Activated naive CD4-positive, alpha-beta T cell treated with anti-CD3 and anti-CD28 coated beads for 36 hours (primary cell): Measurements from ENCODE around the gene CD276. TPM values are rescaled to one million over a fixed set of nuclear protein-coding genes. Genes with fewer than 3 reads are reported as not detected.
"Not testable (repeated sequence)": the region's sequence is repeated elsewhere in the genome, so short reads cannot be mapped to it uniquely, and the experiment has no call there.

Experiments
- CTCF ChIA-PET: fragments of 350-600 bp; sonication (Branson Sonifier 250); formaldehyde crosslinking; loops from one replicate; lab custom pipeline; 2021; ENCODE audit warnings: antibody characterized with exemption; lab: Charles Lee
- DNase-seq: peaks from one replicate; pipeline ENCODE4 v3.0.0-alpha.2; 2020
- H3K27ac Mint-ChIP-seq: one replicate; pipeline ENCODE4 v1.8.0; 2021; ENCODE audit warnings: mild to moderate bottlenecking, mixed read lengths
- H3K27me3 Mint-ChIP-seq: one replicate; pipeline ENCODE4 v1.8.0; 2021; ENCODE audit warnings: low read depth, mixed read lengths
- H3K36me3 Mint-ChIP-seq: one replicate; pipeline ENCODE4 v1.8.0; 2021; ENCODE audit warnings: low read depth, mixed read lengths
- H3K4me1 Mint-ChIP-seq: one replicate; pipeline ENCODE4 v1.8.0; 2021; ENCODE audit warnings: low read depth, mixed read lengths
- H3K4me3 Mint-ChIP-seq: one replicate; pipeline ENCODE4 v1.8.0; 2021; ENCODE audit warnings: mild to moderate bottlenecking, moderate library complexity, mixed read lengths
- H3K9me3 Mint-ChIP-seq: one replicate; pipeline ENCODE4 v1.8.0; 2021; ENCODE audit warnings: mixed read lengths
- intact Hi-C: fragments of 100-400 bp; cut with micrococcal nuclease; formaldehyde crosslinking; loops from one replicate; pipeline ENCODE4 v1.15.1; 2023
- total RNA-seq, 2 experiments: library from RNA; stranded (reverse); gene quantifications; one replicate each; pipeline ENCODE4 v1.2.3, GENCODE V29; 2021

Gene CD276
- total RNA-seq, 2 experiments from 2014 or later, result 1.2 to 1.3 TPM

- H3K27ac Mint-ChIP-seq, result no peak overlapping the region
- DNase-seq, result peak; percentile 89
- peaks cover 24% of the 10 kb centered on the region for H3K4me1 Mint-ChIP-seq
- H3K27me3 Mint-ChIP-seq, result peaks cover 44% of the 10 kb centered on the region
- H3K4me3 Mint-ChIP-seq, result no peak overlapping the region
- CTCF ChIA-PET, result interaction anchor here (0.6 to 12.5 kb wide), 19 partner anchors 8 to 981 kb away, joined by 3 to 414 read pairs (median 5); partner anchors contain the start of genes CD276 and NPTN
- H3K36me3 Mint-ChIP-seq, result no peaks in the 10 kb centered on the region
- intact Hi-C loops, result loop anchor here (1.0 to 2.0 kb wide), 5 partner anchors 23 to 459 kb away; no protein-coding TSS in a partner anchor
- H3K9me3 Mint-ChIP-seq, result no peaks in the 10 kb centered on the region
Observed at GRCh38 chr15:73700041-73700842, 16.1 kb downstream of the CD276 start.

DNA sequence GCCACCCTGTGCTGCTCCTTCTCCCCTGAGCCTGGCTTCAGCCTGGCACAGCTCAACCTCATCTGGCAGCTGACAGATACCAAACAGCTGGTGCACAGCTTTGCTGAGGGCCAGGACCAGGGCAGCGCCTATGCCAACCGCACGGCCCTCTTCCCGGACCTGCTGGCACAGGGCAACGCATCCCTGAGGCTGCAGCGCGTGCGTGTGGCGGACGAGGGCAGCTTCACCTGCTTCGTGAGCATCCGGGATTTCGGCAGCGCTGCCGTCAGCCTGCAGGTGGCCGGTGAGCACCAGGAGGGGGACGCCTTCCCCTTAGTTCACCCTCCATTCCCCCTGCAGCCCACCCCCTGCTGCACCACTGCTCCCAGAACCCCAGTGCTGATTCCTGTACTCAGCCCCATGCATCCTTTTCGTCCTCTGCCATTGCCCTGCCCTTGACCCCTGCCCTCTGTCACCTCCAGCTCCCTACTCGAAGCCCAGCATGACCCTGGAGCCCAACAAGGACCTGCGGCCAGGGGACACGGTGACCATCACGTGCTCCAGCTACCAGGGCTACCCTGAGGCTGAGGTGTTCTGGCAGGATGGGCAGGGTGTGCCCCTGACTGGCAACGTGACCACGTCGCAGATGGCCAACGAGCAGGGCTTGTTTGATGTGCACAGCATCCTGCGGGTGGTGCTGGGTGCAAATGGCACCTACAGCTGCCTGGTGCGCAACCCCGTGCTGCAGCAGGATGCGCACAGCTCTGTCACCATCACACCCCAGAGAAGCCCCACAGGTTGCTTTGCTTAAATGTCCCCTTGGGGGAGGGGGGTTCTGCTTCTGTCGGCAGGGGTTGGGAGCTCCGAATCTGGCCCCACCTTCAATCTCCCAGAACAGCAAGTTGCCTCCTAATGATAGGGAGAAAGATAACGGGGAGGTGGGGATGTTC lies 18.4 kb downstream of the CD276 start:
- H3K36me3 Mint-ChIP-seq, H3K9me3 Mint-ChIP-seq, DNase-seq, intact Hi-C loops, H3K27ac Mint-ChIP-seq, H3K4me3 Mint-ChIP-seq: not testable (repeated sequence)
- peaks cover 31% of the 10 kb centered on the region for H3K27me3 Mint-ChIP-seq
- CTCF ChIA-PET, result interaction anchor here (0.5 to 12.5 kb wide), 6 partner anchors 9 to 397 kb away, joined by 3 to 414 read pairs (median 20); partner anchors contain the start of gene NPTN
- peaks cover 11% of the 10 kb centered on the region for H3K4me1 Mint-ChIP-seq

GRCh38 chr15:73703601-73704000 lies 19.4 kb downstream of the CD276 start:
- H3K4me3 Mint-ChIP-seq, intact Hi-C loops, DNase-seq, H3K27ac Mint-ChIP-seq, H3K9me3 Mint-ChIP-seq, H3K36me3 Mint-ChIP-seq, H3K4me1 Mint-ChIP-seq: not testable (repeated sequence)
- CTCF ChIA-PET, result interaction anchor here (1.2 to 12.5 kb wide), 4 partner anchors 25 to 146 kb away, joined by 5 to 414 read pairs (median 21); partner anchors contain the start of gene NPTN
- H3K27me3 Mint-ChIP-seq, result peaks cover 23% of the 10 kb centered on the region

- H3K27me3 Mint-ChIP-seq, result peaks cover 19% of the 10 kb centered on the region
- DNase-seq, H3K36me3 Mint-ChIP-seq, H3K4me3 Mint-ChIP-seq, H3K27ac Mint-ChIP-seq, H3K9me3 Mint-ChIP-seq, H3K4me1 Mint-ChIP-seq: not testable (repeated sequence)
- CTCF ChIA-PET, result interaction anchor here (1.2 to 12.5 kb wide), 16 partner anchors 9 to 288 kb away, joined by 3 to 414 read pairs (median 6); partner anchors contain the start of gene NPTN
- intact Hi-C loops, result loop anchor here (2.0 kb wide), 1 partner anchor 76 kb away; no protein-coding TSS in a partner anchor
Observed at GRCh38 chr15:73704142-73704868, 20.1 kb downstream of the CD276 start.

GRCh38 chr15:73704869-73705645 lies 20.9 kb downstream of the CD276 start:
- H3K27me3 Mint-ChIP-seq, result peaks cover 11% of the 10 kb centered on the region
- no peaks in the 10 kb centered on the region for H3K9me3 Mint-ChIP-seq
- no peak overlapping the region for H3K27ac Mint-ChIP-seq
- DNase-seq, result peak; percentile 82
- intact Hi-C loops, result loop anchor here (1.0 to 2.0 kb wide), 2 partner anchors 69 to 76 kb away; no protein-coding TSS in a partner anchor
- H3K4me1 Mint-ChIP-seq, result peaks cover 2% of the 10 kb centered on the region
- CTCF ChIA-PET, result interaction anchor here (0.6 to 12.5 kb wide), 29 partner anchors 10 to 580 kb away, joined by 3 to 414 read pairs (median 4); partner anchors contain the start of gene NPTN
- no peaks in the 10 kb centered on the region for H3K36me3 Mint-ChIP-seq
- H3K4me3 Mint-ChIP-seq, result no peak overlapping the region

DNA sequence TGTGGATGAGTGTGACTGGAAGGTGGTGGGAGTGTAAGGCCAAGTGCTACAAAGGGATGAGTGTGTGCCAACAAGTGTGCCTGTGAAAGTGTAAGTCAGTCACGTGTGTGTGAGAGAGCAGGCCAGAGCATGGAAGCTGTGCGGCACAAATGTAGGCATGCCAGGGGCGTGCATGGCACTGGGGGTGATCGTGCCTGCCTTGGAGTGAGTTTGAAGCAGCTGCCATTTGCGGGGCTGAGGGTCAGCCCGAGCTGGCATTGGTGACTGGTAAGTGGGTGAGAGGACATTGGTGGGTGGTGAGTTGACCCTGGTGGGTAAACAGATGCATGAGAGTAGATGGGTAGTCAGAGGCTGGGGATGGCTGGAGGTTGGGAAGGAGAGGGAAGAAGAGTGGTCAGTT lies 24.5 kb downstream of the CD276 start:
- intact Hi-C loops, result no loop called here
- no peaks in the 10 kb centered on the region for H3K36me3 Mint-ChIP-seq

GRCh38 chr15:73709241-73709640 lies 25.1 kb downstream of the CD276 start:
- Mint-ChIP-seq H3K9me3 (no peaks in the 10 kb centered on the region), H3K27ac (no peak overlapping the region), H3K27me3 (peaks cover 4% of the 10 kb centered on the region), H3K4me1 (no peaks in the 10 kb centered on the region), H3K4me3 (no peak overlapping the region), H3K36me3 (no peaks in the 10 kb centered on the region)
- CTCF ChIA-PET, result no interaction called here
- intact Hi-C loops, result no loop called here
- no peak for DNase-seq

More for the DNA sequence above, 24.5 kb downstream of the CD276 start:
- Mint-ChIP-seq H3K4me1 (no peaks in the 10 kb centered on the region), H3K4me3 (no peak overlapping the region), H3K27ac (no peak overlapping the region), H3K27me3 (peaks cover 4% of the 10 kb centered on the region), H3K9me3 (no peaks in the 10 kb centered on the region)
- CTCF ChIA-PET, result no interaction called here
- no peak for DNase-seq

DNA sequence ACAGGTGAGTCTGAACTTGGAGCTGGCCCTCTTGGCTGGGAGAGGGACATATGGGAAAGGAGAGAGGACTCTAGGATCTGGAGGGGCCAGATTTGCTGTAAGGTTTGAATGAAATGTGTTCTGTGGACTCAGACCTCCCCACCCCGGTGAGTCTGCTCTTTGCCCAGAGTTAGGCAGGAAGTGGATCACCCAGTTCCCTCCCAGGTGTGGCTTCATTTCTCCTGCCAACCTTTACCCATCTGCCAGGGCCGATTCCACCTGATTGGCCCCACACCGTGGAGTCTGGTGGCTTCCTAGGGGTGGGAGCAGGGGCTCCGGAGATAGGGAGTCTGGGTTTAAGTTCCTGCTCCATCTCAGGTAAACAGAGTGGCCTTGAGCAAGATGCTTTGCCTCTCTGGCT lies 25.5 kb downstream of the CD276 start:
- CTCF ChIA-PET, result no interaction called here
- intact Hi-C loops, result no loop called here
- no peaks in the 10 kb centered on the region for H3K36me3 Mint-ChIP-seq
- no peak for DNase-seq
- H3K27ac Mint-ChIP-seq, result no peak overlapping the region
- peaks cover 4% of the 10 kb centered on the region for H3K27me3 Mint-ChIP-seq
- no peaks in the 10 kb centered on the region for H3K4me1 Mint-ChIP-seq
- H3K4me3 Mint-ChIP-seq, result no peak overlapping the region
- no peaks in the 10 kb centered on the region for H3K9me3 Mint-ChIP-seq

- no peak for DNase-seq
- intact Hi-C loops, result no loop called here
- no peak overlapping the region for H3K27ac Mint-ChIP-seq
- H3K4me1 Mint-ChIP-seq, result no peaks in the 10 kb centered on the region
- peaks cover 3% of the 10 kb centered on the region for H3K27me3 Mint-ChIP-seq
- CTCF ChIA-PET, result interaction anchor here (0.7 kb wide), 1 partner anchor 74 kb away, joined by 3 read pairs; no protein-coding TSS in a partner anchor
- H3K4me3 Mint-ChIP-seq, result no peak overlapping the region
- H3K36me3 Mint-ChIP-seq, result no peaks in the 10 kb centered on the region
- H3K9me3 Mint-ChIP-seq, result no peaks in the 10 kb centered on the region
Observed at GRCh38 chr15:73710321-73710720, 26.1 kb downstream of the CD276 start.

DNA sequence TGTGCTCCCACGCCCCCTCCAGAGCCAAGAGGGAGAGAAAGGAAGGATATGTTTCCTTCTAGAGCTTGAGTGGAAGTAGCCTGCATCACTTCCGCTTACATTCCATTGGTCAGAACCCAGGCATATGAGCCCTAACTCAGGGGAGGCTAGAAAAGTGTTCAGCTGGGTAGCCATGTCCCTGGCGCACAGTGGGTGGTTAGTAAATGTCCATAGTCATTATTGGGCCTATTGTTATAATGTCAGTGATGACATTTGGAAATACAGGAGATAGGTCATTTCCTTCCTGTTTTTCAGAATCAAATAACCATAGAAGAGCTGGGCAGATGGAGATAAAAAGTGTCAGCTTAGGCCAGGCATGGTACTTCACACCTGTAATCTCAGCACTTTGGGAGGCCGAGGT lies 27.3 kb downstream of the CD276 start:
- Mint-ChIP-seq H3K9me3 (no peaks in the 10 kb centered on the region), H3K4me1 (no peaks in the 10 kb centered on the region), H3K4me3 (no peak overlapping the region), H3K27ac (no peak overlapping the region), H3K36me3 (no peaks in the 10 kb centered on the region), H3K27me3 (peaks cover 3% of the 10 kb centered on the region)
- no peak for DNase-seq
- intact Hi-C loops, result no loop called here
- CTCF ChIA-PET, result interaction anchor here (0.7 kb wide), 2 partner anchors 10 to 34 kb away, joined by 4 to 6 read pairs; no protein-coding TSS in a partner anchor

DNA sequence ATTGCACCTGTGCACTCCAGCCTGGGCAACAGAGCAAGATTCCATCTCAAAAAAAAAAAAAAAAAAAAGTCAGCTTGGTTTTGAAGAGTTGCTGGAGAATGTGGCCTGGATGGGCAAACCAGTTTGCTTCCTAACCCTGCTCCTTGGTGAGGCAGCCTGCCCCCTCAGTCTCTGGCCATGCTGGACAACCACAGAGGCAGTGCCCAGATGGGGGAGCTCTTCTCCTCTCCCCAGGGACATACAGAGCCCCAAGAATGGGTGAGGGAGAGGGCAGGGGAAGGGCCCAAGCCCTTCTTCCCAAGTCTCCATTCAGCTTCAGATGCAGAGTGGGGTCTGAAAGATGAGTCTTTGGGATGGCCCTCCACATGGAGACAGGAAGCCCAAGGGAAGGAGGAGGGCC lies 27.9 kb downstream of the CD276 start:
- Mint-ChIP-seq H3K4me1 (no peaks in the 10 kb centered on the region), H3K27me3 (peaks cover 3% of the 10 kb centered on the region), H3K27ac (no peak overlapping the region), H3K36me3 (no peaks in the 10 kb centered on the region), H3K4me3 (no peak overlapping the region), H3K9me3 (no peaks in the 10 kb centered on the region)
- intact Hi-C loops, result no loop called here
- DNase-seq, result no peak
- CTCF ChIA-PET, result interaction anchor here (0.7 kb wide), 2 partner anchors 10 to 35 kb away, joined by 4 to 6 read pairs; no protein-coding TSS in a partner anchor
